Parathyroid adenoma (tissue), 2 donors: ENCODE data around the gene NETO1.

Experiments used
- H2AFZ ChIP-seq: fragments of 300-600 bp; sonication (generic); one replicate; pipeline ENCODE4 v1.7.0; 2017; ENCODE audit warnings: antibody characterized with exemption, mild to moderate bottlenecking
- H3K27ac ChIP-seq: fragments of 300-600 bp; sonication (generic); one replicate; pipeline ENCODE4 v1.7.0; 2017
- H3K27me3 ChIP-seq: fragments of 300-600 bp; sonication (generic); one replicate; pipeline ENCODE4 v1.7.0; 2017; ENCODE audit warnings: low read length; ENCODE audit not compliant: control insufficient read depth, insufficient read depth
- H3K36me3 ChIP-seq: fragments of 300-600 bp; sonication (generic); one replicate; pipeline ENCODE4 v1.7.0; 2017; ENCODE audit warnings: low read length; ENCODE audit not compliant: control insufficient read depth, insufficient read depth
- H3K4me1 ChIP-seq: fragments of 300-600 bp; sonication (generic); one replicate; pipeline ENCODE4 v1.7.0; 2017; ENCODE audit warnings: control low read depth
- H3K4me2 ChIP-seq: fragments of 300-600 bp; sonication (generic); one replicate; pipeline ENCODE4 v1.7.0; 2017; ENCODE audit warnings: low read length
- H3K4me3 ChIP-seq: fragments of 300-600 bp; sonication (generic); one replicate; pipeline ENCODE4 v1.7.0; 2017; ENCODE audit warnings: low read depth, low read length
- H3K79me2 ChIP-seq: fragments of 300-600 bp; sonication (generic); one replicate; pipeline ENCODE4 v1.7.0; 2017; ENCODE audit warnings: control low read depth
- H3K9ac ChIP-seq: fragments of 300-600 bp; sonication (generic); one replicate; pipeline ENCODE4 v1.7.0; 2017; ENCODE audit warnings: mild to moderate bottlenecking
- H3K9me3 ChIP-seq: fragments of 300-600 bp; sonication (generic); one replicate; pipeline ENCODE4 v1.7.0; 2017; ENCODE audit warnings: low read length; ENCODE audit not compliant: control insufficient read depth
- TF ChIP-seq, protein P1 (sequence below): fragments of 300-600 bp; sonication (generic); IDR thresholded peaks from one replicate; pipeline ENCODE4 v1.7.0; 2017; ENCODE audit warnings: antibody characterized with exemption, mild to moderate bottlenecking
- donor health status: primary hyperparathyroidism.

Gene NETO1

DNA sequence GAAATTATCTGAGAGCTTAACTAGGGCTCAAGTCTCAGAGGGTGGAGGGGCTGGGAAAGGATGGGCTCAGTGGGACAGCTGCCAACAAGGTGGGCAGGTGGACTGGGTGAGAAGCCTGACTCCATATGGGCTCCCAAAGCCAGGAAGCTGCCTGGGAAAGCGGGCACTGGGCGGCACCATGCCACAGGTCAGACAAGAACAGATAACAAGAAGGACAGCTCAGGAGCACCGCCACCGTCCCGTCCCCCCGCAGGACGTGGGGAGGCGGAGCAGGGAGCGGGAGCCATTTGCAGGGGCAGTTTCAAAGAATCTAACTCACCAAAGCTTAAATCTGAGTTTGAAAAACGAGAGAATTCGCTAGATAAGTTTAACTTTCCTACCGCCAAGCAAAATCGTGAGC lies 45.6 kb downstream of the NETO1 start:
- H3K79me2 ChIP-seq = no peaks in the 10 kb centered on the region
- H3K9ac ChIP-seq = no peak overlapping the region
- TF ChIP-seq, protein P1, sequence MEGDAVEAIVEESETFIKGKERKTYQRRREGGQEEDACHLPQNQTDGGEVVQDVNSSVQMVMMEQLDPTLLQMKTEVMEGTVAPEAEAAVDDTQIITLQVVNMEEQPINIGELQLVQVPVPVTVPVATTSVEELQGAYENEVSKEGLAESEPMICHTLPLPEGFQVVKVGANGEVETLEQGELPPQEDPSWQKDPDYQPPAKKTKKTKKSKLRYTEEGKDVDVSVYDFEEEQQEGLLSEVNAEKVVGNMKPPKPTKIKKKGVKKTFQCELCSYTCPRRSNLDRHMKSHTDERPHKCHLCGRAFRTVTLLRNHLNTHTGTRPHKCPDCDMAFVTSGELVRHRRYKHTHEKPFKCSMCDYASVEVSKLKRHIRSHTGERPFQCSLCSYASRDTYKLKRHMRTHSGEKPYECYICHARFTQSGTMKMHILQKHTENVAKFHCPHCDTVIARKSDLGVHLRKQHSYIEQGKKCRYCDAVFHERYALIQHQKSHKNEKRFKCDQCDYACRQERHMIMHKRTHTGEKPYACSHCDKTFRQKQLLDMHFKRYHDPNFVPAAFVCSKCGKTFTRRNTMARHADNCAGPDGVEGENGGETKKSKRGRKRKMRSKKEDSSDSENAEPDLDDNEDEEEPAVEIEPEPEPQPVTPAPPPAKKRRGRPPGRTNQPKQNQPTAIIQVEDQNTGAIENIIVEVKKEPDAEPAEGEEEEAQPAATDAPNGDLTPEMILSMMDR = no peak
- H2AFZ ChIP-seq = no peak overlapping the region
- no peaks in the 10 kb centered on the region for H3K36me3 ChIP-seq
- H3K4me1 ChIP-seq = no peaks in the 10 kb centered on the region
- no peak overlapping the region for H3K27ac ChIP-seq
- H3K4me3 ChIP-seq = no peak overlapping the region
- no peaks in the 10 kb centered on the region for H3K9me3 ChIP-seq
- H3K4me2 ChIP-seq = no peak overlapping the region
- no peaks in the 10 kb centered on the region for H3K27me3 ChIP-seq

DNA sequence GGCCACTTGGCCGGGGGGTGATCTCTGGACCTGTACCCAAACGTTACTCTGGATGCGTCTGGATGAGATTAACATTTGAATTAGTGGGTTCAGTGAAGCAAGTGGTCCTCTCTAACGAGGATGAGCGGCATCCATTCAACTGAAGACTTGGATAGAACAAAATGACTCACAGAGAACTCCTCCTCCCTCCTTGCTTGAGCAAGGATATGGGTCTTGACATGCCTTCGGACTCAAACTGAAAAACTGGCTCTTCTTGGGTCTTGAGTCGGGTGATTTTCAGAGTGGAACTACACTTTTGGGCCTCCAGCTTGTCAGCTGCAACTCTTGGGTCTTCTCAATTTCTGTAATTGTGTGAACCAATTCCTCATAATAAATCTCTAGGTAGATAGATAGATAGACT lies 47.2 kb downstream of the NETO1 start:
- Histone ChIP-seq H3K9me3 (no peaks in the 10 kb centered on the region), H3K4me1 (no peaks in the 10 kb centered on the region), H3K27ac (no peak overlapping the region), H2AFZ (no peak overlapping the region), H3K27me3 (no peaks in the 10 kb centered on the region), H3K4me2 (no peak overlapping the region), H3K79me2 (no peaks in the 10 kb centered on the region), H3K36me3 (no peaks in the 10 kb centered on the region), H3K4me3 (no peak overlapping the region), H3K9ac (no peak overlapping the region)
- TF ChIP-seq, protein P1 = no peak

DNA sequence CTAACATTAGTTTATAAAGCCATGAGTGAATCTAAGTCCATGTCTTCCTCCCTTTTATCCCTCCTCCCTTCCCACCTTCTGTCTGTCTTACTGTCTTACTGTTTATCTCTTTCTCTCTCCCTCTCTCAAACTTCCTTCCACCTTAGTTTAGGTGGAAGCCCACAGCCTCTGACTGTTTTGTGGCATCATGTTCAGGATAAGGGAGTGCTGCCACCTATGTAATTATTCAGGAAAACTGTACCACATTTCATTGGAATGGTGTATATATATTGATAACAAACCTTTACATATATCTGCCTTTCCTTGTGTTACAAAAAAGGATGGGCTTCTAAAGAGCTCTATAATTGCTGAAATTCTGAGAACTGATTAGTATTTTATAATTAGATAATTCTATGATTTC lies 48.7 kb downstream of the NETO1 start:
- Histone ChIP-seq H2AFZ (no peak overlapping the region), H3K4me3 (no peak overlapping the region), H3K4me1 (no peaks in the 10 kb centered on the region), H3K9me3 (no peaks in the 10 kb centered on the region), H3K27me3 (no peaks in the 10 kb centered on the region), H3K27ac (no peak overlapping the region), H3K4me2 (no peak overlapping the region), H3K36me3 (no peaks in the 10 kb centered on the region), H3K9ac (no peak overlapping the region), H3K79me2 (no peaks in the 10 kb centered on the region)
- TF ChIP-seq, protein P1 = no peak

DNA sequence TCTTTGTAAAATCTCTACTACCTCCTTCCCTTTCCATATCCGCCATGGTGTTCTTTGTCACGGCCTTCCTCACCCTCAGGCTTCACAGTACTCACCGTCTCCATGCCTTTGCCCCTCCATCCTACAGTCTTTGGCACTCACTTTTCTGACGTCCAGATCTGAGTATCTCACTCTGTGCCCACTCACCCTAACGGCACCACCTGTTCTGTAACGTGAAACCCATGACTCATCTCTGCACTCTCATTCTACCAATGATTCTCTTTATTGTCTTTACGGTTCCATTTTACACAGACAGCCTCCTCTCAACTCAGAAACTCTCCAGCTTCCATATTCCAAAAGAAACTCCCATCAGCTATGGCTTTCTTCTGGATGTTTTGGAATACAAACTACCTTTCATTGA lies 56.7 kb downstream of the NETO1 start:
- TF ChIP-seq, protein P1 = no peak
- Histone ChIP-seq H2AFZ (no peak overlapping the region), H3K27me3 (no peaks in the 10 kb centered on the region), H3K79me2 (no peaks in the 10 kb centered on the region), H3K4me3 (no peak overlapping the region), H3K4me1 (no peaks in the 10 kb centered on the region), H3K4me2 (no peak overlapping the region), H3K9ac (no peak overlapping the region), H3K27ac (no peak overlapping the region), H3K36me3 (no peaks in the 10 kb centered on the region), H3K9me3 (no peaks in the 10 kb centered on the region)

DNA sequence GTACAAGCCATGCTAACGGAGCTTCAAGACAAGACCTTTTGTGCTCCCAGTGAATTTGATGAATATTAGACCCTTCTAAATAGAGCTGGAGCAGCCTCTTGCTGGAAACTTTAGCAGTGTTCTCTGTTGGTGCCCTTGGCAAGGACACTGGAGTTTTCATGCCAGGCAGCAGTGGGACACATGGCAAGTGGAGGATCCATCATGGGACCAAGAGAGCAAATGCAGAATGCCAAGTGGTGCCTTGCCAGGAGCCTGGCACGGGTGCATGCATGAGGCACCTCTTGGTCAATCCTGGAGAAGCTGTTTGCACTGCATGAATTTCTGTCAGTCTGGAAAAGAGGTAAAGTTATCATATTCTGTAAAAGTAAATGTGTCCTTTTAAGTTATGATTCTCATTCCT lies 59.1 kb downstream of the NETO1 start:
- H3K27ac ChIP-seq = no peak overlapping the region
- H3K9ac ChIP-seq = no peak overlapping the region
- TF ChIP-seq, protein P1 = no peak
- no peak overlapping the region for H2AFZ ChIP-seq
- H3K4me1 ChIP-seq = no peaks in the 10 kb centered on the region
- no peaks in the 10 kb centered on the region for H3K9me3 ChIP-seq
- no peak overlapping the region for H3K4me3 ChIP-seq
- H3K4me2 ChIP-seq = no peak overlapping the region
- no peaks in the 10 kb centered on the region for H3K79me2 ChIP-seq
- H3K27me3 ChIP-seq = no peaks in the 10 kb centered on the region
- no peaks in the 10 kb centered on the region for H3K36me3 ChIP-seq
